ENCODE data around the gene AIRE. TPM values are rescaled to one million over a fixed set of nuclear protein-coding genes. Genes with fewer than 3 reads are reported as not detected.

AIRE gene
- total RNA-seq, 1 experiment from 2014 or later, result 0.09 TPM

DNA sequence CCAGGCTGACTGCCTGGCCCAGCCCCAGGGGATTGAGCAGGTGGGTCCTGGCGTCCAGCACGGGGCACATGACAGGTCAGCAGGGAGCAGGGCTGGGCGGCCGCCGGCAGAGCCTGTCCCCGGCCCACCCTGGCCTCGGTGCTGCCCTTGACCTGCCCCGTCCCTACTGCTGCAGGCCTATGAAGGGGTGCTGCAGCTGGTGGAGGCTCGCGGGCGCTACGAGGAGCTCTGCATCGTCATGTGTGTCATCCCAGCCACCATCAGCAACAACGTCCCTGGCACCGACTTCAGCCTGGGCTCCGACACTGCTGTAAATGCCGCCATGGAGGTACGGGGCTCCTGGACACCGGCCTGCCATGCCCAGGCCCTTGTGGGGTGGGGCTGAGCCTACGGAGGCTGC, 37.9 kb downstream of the AIRE start:
- no peaks in the 10 kb centered on the region; the same call in 1 of the 2 replicates for H3K36me3 Mint-ChIP-seq
- DNase-seq (ENCODE audit: low spot score), result no peak
- no peak overlapping the region for H3K4me3 Mint-ChIP-seq
- no peak overlapping the region for H3K27ac Mint-ChIP-seq
- H3K4me1 Mint-ChIP-seq, result no peaks in the 10 kb centered on the region
- no peak for TF ChIP-seq USF2 (CRISPR knock-in tag; IDR thresholded peaks at IDR 0.05)
- no peak for TF ChIP-seq NR2C2 (CRISPR knock-in tag; IDR thresholded peaks at IDR 0.05)
- no peak for TF ChIP-seq SOX15 (CRISPR knock-in tag; IDR thresholded peaks at IDR 0.05)
- no peak for TF ChIP-seq KAT7 (CRISPR knock-in tag; IDR thresholded peaks at IDR 0.05; ENCODE audit: borderline replicate concordance)
- TF ChIP-seq, protein P1, sequence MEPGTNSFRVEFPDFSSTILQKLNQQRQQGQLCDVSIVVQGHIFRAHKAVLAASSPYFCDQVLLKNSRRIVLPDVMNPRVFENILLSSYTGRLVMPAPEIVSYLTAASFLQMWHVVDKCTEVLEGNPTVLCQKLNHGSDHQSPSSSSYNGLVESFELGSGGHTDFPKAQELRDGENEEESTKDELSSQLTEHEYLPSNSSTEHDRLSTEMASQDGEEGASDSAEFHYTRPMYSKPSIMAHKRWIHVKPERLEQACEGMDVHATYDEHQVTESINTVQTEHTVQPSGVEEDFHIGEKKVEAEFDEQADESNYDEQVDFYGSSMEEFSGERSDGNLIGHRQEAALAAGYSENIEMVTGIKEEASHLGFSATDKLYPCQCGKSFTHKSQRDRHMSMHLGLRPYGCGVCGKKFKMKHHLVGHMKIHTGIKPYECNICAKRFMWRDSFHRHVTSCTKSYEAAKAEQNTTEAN (CRISPR knock-in tag; IDR thresholded peaks at IDR 0.05), result no peak
- TF ChIP-seq, protein P2, sequence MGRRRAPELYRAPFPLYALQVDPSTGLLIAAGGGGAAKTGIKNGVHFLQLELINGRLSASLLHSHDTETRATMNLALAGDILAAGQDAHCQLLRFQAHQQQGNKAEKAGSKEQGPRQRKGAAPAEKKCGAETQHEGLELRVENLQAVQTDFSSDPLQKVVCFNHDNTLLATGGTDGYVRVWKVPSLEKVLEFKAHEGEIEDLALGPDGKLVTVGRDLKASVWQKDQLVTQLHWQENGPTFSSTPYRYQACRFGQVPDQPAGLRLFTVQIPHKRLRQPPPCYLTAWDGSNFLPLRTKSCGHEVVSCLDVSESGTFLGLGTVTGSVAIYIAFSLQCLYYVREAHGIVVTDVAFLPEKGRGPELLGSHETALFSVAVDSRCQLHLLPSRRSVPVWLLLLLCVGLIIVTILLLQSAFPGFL (CRISPR knock-in tag; IDR thresholded peaks at IDR 0.05; ENCODE audit: borderline replicate concordance), result no peak
- no peak for TF ChIP-seq CBFB (CRISPR knock-in tag; IDR thresholded peaks at IDR 0.05; ENCODE audit: low read depth)
- TF ChIP-seq GRHL2 (CRISPR knock-in tag; IDR thresholded peaks at IDR 0.05; ENCODE audit: insufficient replicate concordance, severe bottlenecking), result no peak
- no peak for TF ChIP-seq ELF4 (CRISPR knock-in tag; IDR thresholded peaks at IDR 0.05; ENCODE audit: low read depth)
- TF ChIP-seq ZSCAN18 (CRISPR knock-in tag; IDR thresholded peaks at IDR 0.05), result no peak
- TF ChIP-seq ZNF219 (CRISPR knock-in tag; IDR thresholded peaks at IDR 0.05; ENCODE audit: borderline replicate concordance), result no peak
- TF ChIP-seq SMAD3 (CRISPR knock-in tag; IDR thresholded peaks at IDR 0.05; ENCODE audit: borderline replicate concordance), result no peak
- no peak for TF ChIP-seq NR1H2 (CRISPR knock-in tag; IDR thresholded peaks at IDR 0.05)
- no peak for TF ChIP-seq TEAD4 (CRISPR knock-in tag; IDR thresholded peaks at IDR 0.05)
- TF ChIP-seq FOXK1 (CRISPR knock-in tag; IDR thresholded peaks at IDR 0.05), result no peak
- TF ChIP-seq ZNF671 (CRISPR knock-in tag; IDR thresholded peaks at IDR 0.05), result no peak
- TF ChIP-seq IRF2 (CRISPR knock-in tag; IDR thresholded peaks at IDR 0.05; ENCODE audit: borderline replicate concordance, low read depth), result no peak
- ChIA-PET CTCF (no interaction called here), POLR2A (no interaction called here)
- H3K27me3 Mint-ChIP-seq (ENCODE audit: low read depth), result no peaks in the 10 kb centered on the region
- ATAC-seq, result no peak
- no peaks in the 10 kb centered on the region for H3K9me3 Mint-ChIP-seq

DNA sequence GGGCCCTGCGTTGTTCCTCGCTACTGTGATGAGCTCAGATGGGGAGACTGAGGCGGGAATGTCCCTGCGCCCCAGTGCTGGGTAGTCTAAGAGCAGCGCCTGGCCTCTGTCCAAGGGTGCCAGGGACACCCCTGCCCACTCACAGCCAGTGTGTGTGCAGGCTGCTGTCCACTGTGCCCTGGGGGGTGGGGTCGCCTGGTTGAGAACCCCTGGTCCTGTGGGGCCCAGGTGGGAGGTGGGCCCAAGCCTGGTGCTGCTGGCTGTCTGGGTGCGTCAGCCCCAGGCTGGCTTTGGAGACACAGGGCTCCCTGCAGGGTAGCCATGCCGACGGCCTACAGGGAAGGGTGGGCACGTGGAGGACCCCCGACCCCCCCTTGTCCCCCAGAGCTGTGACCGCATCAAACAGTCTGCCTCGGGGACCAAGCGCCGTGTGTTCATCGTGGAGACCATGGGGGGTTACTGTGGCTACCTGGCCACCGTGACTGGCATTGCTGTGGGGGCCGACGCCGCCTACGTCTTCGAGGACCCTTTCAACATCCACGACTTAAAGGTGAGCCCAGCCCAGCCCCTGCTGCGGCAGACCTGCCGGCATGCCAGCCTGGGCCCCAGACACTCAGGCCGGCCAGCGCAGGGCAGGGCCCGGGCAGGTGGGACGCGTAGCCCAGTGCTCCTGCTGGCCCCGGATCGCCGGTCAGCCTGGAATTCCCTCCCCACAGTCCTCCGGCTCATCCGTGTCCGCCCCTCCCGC, 38.6 kb downstream of the AIRE start:
- Mint-ChIP-seq H3K4me1 (no peaks in the 10 kb centered on the region), H3K4me3 (no peak overlapping the region), H3K27me3 (ENCODE audit: low read depth) (no peaks in the 10 kb centered on the region), H3K27ac (no peak overlapping the region), H3K9me3 (no peaks in the 10 kb centered on the region), H3K36me3 (no peaks in the 10 kb centered on the region; the same call in 1 of the 2 replicates)
- POLR2A ChIA-PET, result no interaction called here
- CTCF ChIA-PET, result no interaction called here
- ATAC-seq, result no peak
- DNase-seq (ENCODE audit: low spot score), result no peak
- TF ChIP-seq, protein P3, sequence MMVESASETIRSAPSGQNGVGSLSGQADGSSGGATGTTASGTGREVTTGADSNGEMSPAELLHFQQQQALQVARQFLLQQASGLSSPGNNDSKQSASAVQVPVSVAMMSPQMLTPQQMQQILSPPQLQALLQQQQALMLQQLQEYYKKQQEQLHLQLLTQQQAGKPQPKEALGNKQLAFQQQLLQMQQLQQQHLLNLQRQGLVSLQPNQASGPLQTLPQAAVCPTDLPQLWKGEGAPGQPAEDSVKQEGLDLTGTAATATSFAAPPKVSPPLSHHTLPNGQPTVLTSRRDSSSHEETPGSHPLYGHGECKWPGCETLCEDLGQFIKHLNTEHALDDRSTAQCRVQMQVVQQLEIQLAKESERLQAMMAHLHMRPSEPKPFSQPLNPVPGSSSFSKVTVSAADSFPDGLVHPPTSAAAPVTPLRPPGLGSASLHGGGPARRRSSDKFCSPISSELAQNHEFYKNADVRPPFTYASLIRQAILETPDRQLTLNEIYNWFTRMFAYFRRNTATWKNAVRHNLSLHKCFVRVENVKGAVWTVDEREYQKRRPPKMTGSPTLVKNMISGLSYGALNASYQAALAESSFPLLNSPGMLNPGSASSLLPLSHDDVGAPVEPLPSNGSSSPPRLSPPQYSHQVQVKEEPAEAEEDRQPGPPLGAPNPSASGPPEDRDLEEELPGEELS (CRISPR knock-in tag; IDR thresholded peaks at IDR 0.05), result no peak
- TF ChIP-seq, protein P4, sequence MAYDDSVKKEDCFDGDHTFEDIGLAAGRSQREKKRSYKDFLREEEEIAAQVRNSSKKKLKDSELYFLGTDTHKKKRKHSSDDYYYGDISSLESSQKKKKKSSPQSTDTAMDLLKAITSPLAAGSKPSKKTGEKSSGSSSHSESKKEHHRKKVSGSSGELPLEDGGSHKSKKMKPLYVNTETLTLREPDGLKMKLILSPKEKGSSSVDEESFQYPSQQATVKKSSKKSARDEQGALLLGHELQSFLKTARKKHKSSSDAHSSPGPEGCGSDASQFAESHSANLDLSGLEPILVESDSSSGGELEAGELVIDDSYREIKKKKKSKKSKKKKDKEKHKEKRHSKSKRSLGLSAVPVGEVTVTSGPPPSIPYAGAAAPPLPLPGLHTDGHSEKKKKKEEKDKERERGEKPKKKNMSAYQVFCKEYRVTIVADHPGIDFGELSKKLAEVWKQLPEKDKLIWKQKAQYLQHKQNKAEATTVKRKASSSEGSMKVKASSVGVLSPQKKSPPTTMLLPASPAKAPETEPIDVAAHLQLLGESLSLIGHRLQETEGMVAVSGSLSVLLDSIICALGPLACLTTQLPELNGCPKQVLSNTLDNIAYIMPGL (CRISPR knock-in tag; IDR thresholded peaks at IDR 0.05), result no peak
- TF ChIP-seq, protein P5, sequence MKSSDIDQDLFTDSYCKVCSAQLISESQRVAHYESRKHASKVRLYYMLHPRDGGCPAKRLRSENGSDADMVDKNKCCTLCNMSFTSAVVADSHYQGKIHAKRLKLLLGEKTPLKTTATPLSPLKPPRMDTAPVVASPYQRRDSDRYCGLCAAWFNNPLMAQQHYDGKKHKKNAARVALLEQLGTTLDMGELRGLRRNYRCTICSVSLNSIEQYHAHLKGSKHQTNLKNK (CRISPR knock-in tag; IDR thresholded peaks at IDR 0.05), result no peak
- TF ChIP-seq MYBL2 (CRISPR knock-in tag; IDR thresholded peaks at IDR 0.05) (no peak), NR3C1 (CRISPR knock-in tag; conservative IDR thresholded peaks at IDR 0.05; ENCODE audit: low read depth) (no peak), SMAD3 (CRISPR knock-in tag; IDR thresholded peaks at IDR 0.05; ENCODE audit: borderline replicate concordance) (no peak), RORB (CRISPR knock-in tag; IDR thresholded peaks at IDR 0.05) (no peak), MXD4 (CRISPR knock-in tag; IDR thresholded peaks at IDR 0.05; ENCODE audit: borderline replicate concordance) (no peak), GABPB1 (CRISPR knock-in tag; IDR thresholded peaks at IDR 0.05) (no peak), NFYB (CRISPR knock-in tag; conservative IDR thresholded peaks at IDR 0.05; ENCODE audit: low read depth) (no peak), USF2 (CRISPR knock-in tag; IDR thresholded peaks at IDR 0.05) (no peak)
